Astrocyte of the spinal cord (primary cell): ENCODE measurements around the gene GORAB.

Experiments used
- DNase-seq: peaks from one replicate; pipeline ENCODE4 v3.0.0; 2011; ENCODE audit warnings: low read depth, low spot score
- H3K4me3 ChIP-seq: 2 replicates; pipeline ENCODE4 v1.5.1; 2011; ENCODE audit warnings: low read depth, mild to moderate bottlenecking, low read length, moderate library complexity
- CTCF ChIP-seq: IDR thresholded peaks from 2 replicates; pipeline ENCODE4 v1.5.1; 2012; ENCODE audit warnings: low read depth, mild to moderate bottlenecking, low read length, inconsistent platforms
- in situ Hi-C: cut with HindIII; loops from 2 replicates; pipeline ENCODE4 v1.10.0; 2017; ENCODE audit warnings: low sequenced_read_pairs

GORAB gene

GRCh38 chr1:170594066-170594626 lies 62.2 kb downstream of the GORAB start:
- in situ Hi-C loops: no loop called here
- no peak for TF ChIP-seq CTCF
- no peak for DNase-seq
- H3K4me3 ChIP-seq: no peak overlapping the region

- TF ChIP-seq CTCF: no peak
- DNase-seq: no peak
- H3K4me3 ChIP-seq: no peak overlapping the region
- in situ Hi-C loops: no loop called here
Observed at GRCh38 chr1:170596701-170597100, 64.7 kb downstream of the GORAB start.

GRCh38 chr1:170598618-170599017 lies 66.7 kb downstream of the GORAB start:
- TF ChIP-seq CTCF: no peak
- no peak overlapping the region for H3K4me3 ChIP-seq
- in situ Hi-C loops: no loop called here
- DNase-seq: no peak

- no peak for TF ChIP-seq CTCF
- DNase-seq: no peak
- H3K4me3 ChIP-seq: no peak overlapping the region
- in situ Hi-C loops: no loop called here
Observed at GRCh38 chr1:170599033-170599432, 67.1 kb downstream of the GORAB start.

- TF ChIP-seq CTCF: no peak
- in situ Hi-C loops: no loop called here
- H3K4me3 ChIP-seq: no peak overlapping the region
- DNase-seq: no peak
Observed at GRCh38 chr1:170601866-170602265, 69.9 kb downstream of the GORAB start.
